ENCODE data around the gene TAF12.

GRCh38 chr1:28564310-28564709, 78.6 kb downstream of the TAF12 start:
- TF ChIP-seq MYBL2 (CRISPR knock-in tag; IDR thresholded peaks at IDR 0.05) (no peak), CTCF (IDR thresholded peaks at IDR 0.05) (no peak), TCF7 (CRISPR knock-in tag; IDR thresholded peaks at IDR 0.05; ENCODE audit: low read depth) (no peak), NFYB (CRISPR knock-in tag; conservative IDR thresholded peaks at IDR 0.05; ENCODE audit: low read depth) (no peak), CREB1 (CRISPR knock-in tag; IDR thresholded peaks at IDR 0.05) (no peak), KAT7 (CRISPR knock-in tag; IDR thresholded peaks at IDR 0.05; ENCODE audit: borderline replicate concordance) (no peak), TP53 (CRISPR knock-in tag; IDR thresholded peaks at IDR 0.05) (no peak)
- TF ChIP-seq, protein P1, sequence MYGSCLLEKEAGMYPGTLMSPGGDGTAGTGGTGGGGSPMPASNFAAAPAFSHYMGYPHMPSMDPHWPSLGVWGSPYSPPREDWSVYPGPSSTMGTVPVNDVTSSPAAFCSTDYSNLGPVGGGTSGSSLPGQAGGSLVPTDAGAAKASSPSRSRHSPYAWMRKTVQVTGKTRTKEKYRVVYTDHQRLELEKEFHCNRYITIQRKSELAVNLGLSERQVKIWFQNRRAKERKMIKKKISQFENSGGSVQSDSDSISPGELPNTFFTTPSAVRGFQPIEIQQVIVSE (CRISPR knock-in tag; IDR thresholded peaks at IDR 0.05; ENCODE audit: borderline replicate concordance): no peak
